GM19193 (cell line): Measurements from ENCODE around the gene CHKB.

Experiments used
- POLR2A ChIP-seq: IDR thresholded peaks from 4 replicates; pipeline ENCODE4 v1.6.1; 2011; ENCODE audit not compliant: insufficient read depth, insufficient read length; ENCODE audit errors: extremely low read depth

The CHKB gene

GRCh38 chr22:50537765-50538164 lies 44.9 kb downstream of the CHKB start:
- no peak for TF ChIP-seq POLR2A

DNA sequence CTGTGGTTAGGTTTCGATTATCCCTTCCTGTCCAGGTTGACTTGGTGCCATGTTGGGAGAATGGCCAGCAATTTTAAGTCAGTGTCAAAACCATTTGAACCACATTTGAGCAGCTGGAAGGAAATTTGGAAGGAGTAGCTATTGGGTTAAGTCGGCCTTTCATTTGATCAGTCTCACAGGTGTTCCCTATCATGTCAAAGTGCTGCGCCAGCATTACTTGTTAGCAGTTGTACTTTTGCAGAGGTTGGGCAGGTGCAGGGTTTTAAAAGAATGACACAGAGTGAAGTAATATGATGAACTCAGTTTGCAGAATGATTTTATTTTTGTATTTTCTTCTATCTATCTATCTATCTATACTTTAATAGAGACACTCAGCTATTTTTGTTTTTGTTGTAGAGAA lies 46.4 kb downstream of the CHKB start:
- no peak for TF ChIP-seq POLR2A

DNA sequence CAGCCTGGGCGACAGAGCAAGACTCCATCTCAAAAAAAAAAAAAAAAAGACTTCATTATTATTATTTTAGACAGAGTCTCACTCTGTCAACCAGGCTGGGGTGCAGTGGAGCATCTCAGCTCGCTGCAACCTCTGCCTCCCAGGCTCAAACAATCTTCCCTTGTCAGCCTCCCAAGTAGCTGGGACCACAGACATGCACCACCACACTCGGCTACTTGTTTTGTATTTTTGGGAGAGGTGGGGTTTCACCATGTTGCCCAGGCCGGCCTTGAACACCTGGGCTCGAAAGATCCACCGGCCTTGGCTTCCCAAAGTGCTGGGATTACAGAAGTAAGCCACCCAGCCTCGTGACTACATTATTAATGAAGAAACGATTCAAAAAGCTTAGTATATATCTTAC lies 47.5 kb downstream of the CHKB start:
- TF ChIP-seq POLR2A = no peak

GRCh38 chr22:50532824-50533796 lies 49.5 kb downstream of the CHKB start:
- peak; percentile 34 for TF ChIP-seq POLR2A

DNA sequence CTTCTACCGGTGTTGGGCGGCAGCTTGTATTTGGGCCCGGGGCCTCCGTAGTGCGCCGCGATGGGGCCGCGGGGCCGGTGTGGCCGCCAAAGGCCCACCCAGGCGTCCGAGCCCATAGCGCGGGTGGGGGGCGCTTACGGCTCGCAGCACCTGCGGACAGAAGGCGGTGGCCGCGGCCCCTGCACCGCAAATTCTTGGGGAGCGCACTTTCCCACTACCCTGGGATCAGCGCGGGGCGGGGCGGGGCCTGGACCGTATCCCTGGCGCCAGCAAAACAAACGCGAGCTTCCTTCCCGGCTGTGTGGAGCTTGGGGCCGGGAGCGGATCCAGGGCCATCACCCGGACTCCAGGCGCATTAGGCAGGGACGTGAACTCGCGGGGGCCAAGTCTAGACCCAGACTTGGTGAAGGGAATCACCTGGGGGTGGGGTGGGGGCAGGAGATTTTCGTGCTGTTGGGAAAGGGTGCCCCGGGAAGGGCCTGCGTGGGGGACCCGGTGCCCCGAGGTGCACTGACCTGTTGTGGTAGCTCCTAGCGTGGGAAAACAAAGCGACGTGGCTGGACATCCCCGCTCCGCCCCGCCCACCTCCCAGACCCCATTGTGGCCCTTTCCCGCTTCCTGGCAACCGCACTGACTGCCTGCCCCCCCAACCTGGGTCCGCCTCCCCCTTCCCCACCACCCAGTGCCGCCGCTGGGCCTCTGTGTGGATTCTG lies 50.5 kb downstream of the CHKB start:
- peak; percentile 32 for TF ChIP-seq POLR2A

- peak; percentile 27 for TF ChIP-seq POLR2A
These were observed 51.1 kb downstream of the CHKB start for GRCh38 chr22:50531546-50531961.

DNA sequence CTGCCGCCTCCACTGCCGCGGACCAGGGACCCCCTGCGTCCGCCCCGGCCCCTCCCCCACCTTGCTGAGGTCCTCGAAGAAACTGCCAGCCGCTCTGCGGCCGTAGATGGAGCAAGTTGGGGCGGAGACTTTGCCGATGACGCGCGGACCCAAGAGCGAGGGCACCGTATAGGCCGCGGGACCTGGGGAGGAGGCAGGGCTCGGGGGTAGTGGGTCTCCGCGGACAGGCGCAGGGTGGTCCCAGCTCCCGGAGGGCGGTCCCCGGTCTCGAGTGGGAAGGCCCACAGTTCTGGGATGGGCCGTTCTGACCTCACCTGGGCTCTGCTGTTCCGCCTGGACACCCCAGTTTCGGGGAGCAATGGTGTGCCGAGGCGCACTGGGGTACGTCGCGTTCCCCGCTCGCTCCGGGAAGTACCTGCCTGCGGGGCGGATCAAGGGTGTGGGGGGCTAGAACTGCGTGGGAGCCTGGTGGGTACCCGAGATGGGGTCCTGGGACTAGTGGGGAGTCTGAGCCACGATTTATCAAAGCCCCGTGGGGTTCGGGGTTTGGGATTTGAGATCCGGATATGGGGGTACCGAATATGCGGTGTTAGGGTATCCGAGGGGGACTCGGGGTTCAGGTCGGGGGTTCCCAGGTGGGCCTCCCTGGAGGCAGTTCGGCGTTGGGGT lies 51.6 kb downstream of the CHKB start:
- peak; percentile 85 for TF ChIP-seq POLR2A

- no peak for TF ChIP-seq POLR2A
These were observed 52.1 kb downstream of the CHKB start for GRCh38 chr22:50530580-50530876.

GRCh38 chr22:50529897-50530579 lies 52.6 kb downstream of the CHKB start, which contains the start of gene TYMP:
Gene TYMP (minus strand): TSS chr22:50530012. CDS start chr22:50529709, 303 bp downstream.
- TF ChIP-seq POLR2A = peak; percentile 62

DNA sequence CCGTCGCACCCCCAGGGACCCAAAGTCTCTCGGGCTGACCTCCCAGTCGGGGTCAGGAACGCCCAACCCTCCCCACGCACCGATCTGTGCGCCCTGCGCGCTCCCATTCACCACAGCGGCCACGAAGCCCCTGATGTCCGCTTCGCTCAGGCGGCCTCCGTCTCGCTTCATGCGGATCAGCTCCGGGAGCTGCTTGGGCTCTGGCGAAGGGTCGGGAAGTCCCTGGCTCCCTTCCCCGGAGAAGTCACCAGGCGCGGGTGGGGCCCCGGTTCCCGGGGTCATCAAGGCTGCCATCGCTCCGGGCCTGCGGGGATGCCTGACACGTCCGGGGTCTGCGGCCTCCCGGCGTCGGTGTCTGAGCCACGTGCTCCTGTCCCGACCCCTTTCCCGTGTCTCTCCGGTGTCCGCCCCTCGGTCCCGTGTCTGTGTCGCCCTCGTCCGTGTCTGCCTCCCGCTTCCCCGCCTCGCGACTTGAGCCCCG lies 53.2 kb downstream of the CHKB start:
- TF ChIP-seq POLR2A = peak; percentile 5
